Caco-2 (cell line): ENCODE results near the gene MOSPD3. TPM values are rescaled to one million over a fixed set of nuclear protein-coding genes. Genes with fewer than 3 reads are reported as not detected.

Experiments used
- BruUV-seq: library from RNA; stranded (reverse); fragments of 400-500 nt; replicated peaks from 2 replicates; lab custom pipeline; 2021; lab: Mats Ljungman, UMichigan
- CTCF ChIA-PET: fragments of 300-600 bp; sonication (Branson Sonifier 250); formaldehyde crosslinking; loops from one replicate; lab custom pipeline; 2022; ENCODE audit warnings: antibody characterized with exemption; lab: Charles Lee
- POLR2A ChIA-PET: fragments of 300-600 bp; sonication (Branson Sonifier 250); formaldehyde crosslinking; loops from one replicate; lab custom pipeline; 2022; ENCODE audit warnings: antibody characterized with exemption; lab: Charles Lee
- DNase-seq, 2 experiments: peaks; one replicate each; pipeline versions ENCODE4 v3.0.0 to v3.0.0-alpha.2; 2020 to 2022
- H3K27me3 ChIP-seq: replicated peaks from 2 replicates; pipeline ENCODE4 v1.6.0; 2011; ENCODE audit warnings: low read length; ENCODE audit not compliant: control insufficient read depth, insufficient read depth
- H3K36me3 ChIP-seq: 2 replicates; pipeline ENCODE4 v1.5.1; 2011; ENCODE audit warnings: low read length; ENCODE audit not compliant: control insufficient read depth, insufficient read depth
- H3K4me1 ChIP-seq: fragments of 250-450 bp; sonication (Bioruptor Pico); 2 replicates; pipeline ENCODE4 v1.5.1; 2020; ENCODE audit warnings: mild to moderate bottlenecking
- H3K4me3 ChIP-seq: 2 replicates; pipeline ENCODE4 v1.5.1; 2011; ENCODE audit warnings: low read depth, mild to moderate bottlenecking, control low read depth, low read length
- H3K9me3 ChIP-seq: fragments of 250-450 bp; sonication (Bioruptor Pico); 2 replicates; pipeline ENCODE4 v1.5.1; 2020; ENCODE audit warnings: mild to moderate bottlenecking, moderate library complexity
- H3K27ac Mint-ChIP-seq: one replicate; pipeline ENCODE4 v1.8.0; 2022; ENCODE audit warnings: mixed read lengths; ENCODE audit not compliant: unreplicated experiment
- H3K27me3 Mint-ChIP-seq: one replicate; pipeline ENCODE4 v1.8.0; 2022; ENCODE audit warnings: mixed read lengths; ENCODE audit not compliant: insufficient read depth, unreplicated experiment
- H3K36me3 Mint-ChIP-seq: one replicate; pipeline ENCODE4 v1.8.0; 2022; ENCODE audit warnings: mild to moderate bottlenecking, mixed read lengths; ENCODE audit not compliant: insufficient read depth, unreplicated experiment
- H3K4me1 Mint-ChIP-seq: one replicate; pipeline ENCODE4 v1.8.0; 2022; ENCODE audit warnings: low read depth, mixed read lengths; ENCODE audit not compliant: unreplicated experiment
- H3K4me3 Mint-ChIP-seq: one replicate; pipeline ENCODE4 v1.8.0; 2022; ENCODE audit warnings: mild to moderate bottlenecking, moderate library complexity, mixed read lengths; ENCODE audit not compliant: unreplicated experiment
- H3K9me3 Mint-ChIP-seq: one replicate; pipeline ENCODE4 v1.8.0; 2022; ENCODE audit warnings: mixed read lengths; ENCODE audit not compliant: unreplicated experiment
- CTCF ChIP-seq, 2 experiments: fragments of 200-600 bp in 1 of 2; IDR thresholded peaks; 1 replicate in 1 of 2; 2 replicates in 1 of 2; pipeline versions ENCODE4 v1.5.1 to v1.8.0; 2011 to 2022; ENCODE audit warnings: antibody characterized with exemption in 1 of 2, control low read depth in 1 of 2, inconsistent platforms in 1 of 2, low read depth in 1 of 2, low read length in 1 of 2, mild to moderate bottlenecking in 1 of 2, moderate library complexity in 1 of 2; ENCODE audit not compliant: insufficient read depth in 1 of 2, severe bottlenecking in 1 of 2, unreplicated experiment in 1 of 2
- intact Hi-C: fragments of 100-400 bp; cut with micrococcal nuclease; formaldehyde crosslinking; loops from one replicate; pipeline ENCODE4 v1.10.0; 2022; ENCODE audit not compliant: unreplicated experiment
- total RNA-seq: library from RNA; stranded (reverse); gene quantifications from 2 replicates; pipeline ENCODE4 v1.2.3, GENCODE V29; 2022

MOSPD3 gene
- total RNA-seq, 1 experiment from 2014 or later: 24.7 TPM

GRCh38 chr7:100575746-100576383 is 36.5 kb upstream of the MOSPD3 start:
- CTCF ChIA-PET: interaction anchor here (0.6 kb wide), 1 partner anchor 109 kb away, joined by 3 read pairs; no protein-coding TSS in a partner anchor
- peaks cover 8% of the 10 kb centered on the region for H3K4me1 Mint-ChIP-seq
- POLR2A ChIA-PET: no interaction called here
- Histone ChIP-seq H3K4me3 (no peak overlapping the region), H3K4me1 (peaks cover 22% of the 10 kb centered on the region), H3K36me3 (peaks cover 6% of the 10 kb centered on the region), H3K27me3 (no peaks in the 10 kb centered on the region), H3K9me3 (no peaks in the 10 kb centered on the region)
- intact Hi-C loops: no loop called here
- peak overlapping the region; percentile 25 for H3K27ac Mint-ChIP-seq
- H3K9me3 Mint-ChIP-seq: no peaks in the 10 kb centered on the region
- no TSS peak for BruUV-seq
- DNase-seq: no peak
- no peaks in the 10 kb centered on the region for H3K27me3 Mint-ChIP-seq
- no peak overlapping the region for H3K4me3 Mint-ChIP-seq
- peaks cover 80% of the 10 kb centered on the region for H3K36me3 Mint-ChIP-seq
- TF ChIP-seq CTCF (IDR thresholded peaks at IDR 0.05; ENCODE audit: insufficient read depth in 1 of 2, low read depth in 1 of 2, low read length in 1 of 2, severe bottlenecking in 1 of 2, unreplicated experiment in 1 of 2): no peak

- H3K9me3 ChIP-seq: no peaks in the 10 kb centered on the region
- ChIA-PET CTCF (interaction anchor here (0.6 kb wide), 1 partner anchor 108 kb away, joined by 3 read pairs; no protein-coding TSS in a partner anchor), POLR2A (no interaction called here)
- H3K27me3 ChIP-seq: no peaks in the 10 kb centered on the region
- Mint-ChIP-seq H3K27me3 (no peaks in the 10 kb centered on the region), H3K9me3 (no peaks in the 10 kb centered on the region), H3K4me3 (no peak overlapping the region), H3K4me1 (peaks cover 8% of the 10 kb centered on the region), H3K36me3 (peaks cover 74% of the 10 kb centered on the region), H3K27ac (no peak overlapping the region)
- peaks cover 7% of the 10 kb centered on the region for H3K36me3 ChIP-seq
- no peak for DNase-seq
- H3K4me3 ChIP-seq: no peak overlapping the region
- peaks cover 16% of the 10 kb centered on the region for H3K4me1 ChIP-seq
- intact Hi-C loops: no loop called here
- no peak for TF ChIP-seq CTCF (IDR thresholded peaks at IDR 0.05; ENCODE audit: insufficient read depth in 1 of 2, low read depth in 1 of 2, low read length in 1 of 2, severe bottlenecking in 1 of 2, unreplicated experiment in 1 of 2)
- no TSS peak for BruUV-seq
These were observed 35.9 kb upstream of the MOSPD3 start for GRCh38 chr7:100576384-100576993.

- H3K4me3 Mint-ChIP-seq: no peak overlapping the region
- no peaks in the 10 kb centered on the region for H3K27me3 Mint-ChIP-seq
- peaks cover 3% of the 10 kb centered on the region for H3K4me1 Mint-ChIP-seq
- H3K27me3 ChIP-seq: no peaks in the 10 kb centered on the region
- no peak for DNase-seq
- H3K9me3 Mint-ChIP-seq: no peaks in the 10 kb centered on the region
- BruUV-seq: no TSS peak
- H3K4me1 ChIP-seq: peaks cover 10% of the 10 kb centered on the region
- H3K9me3 ChIP-seq: no peaks in the 10 kb centered on the region
- ChIA-PET POLR2A (interaction anchor here (0.6 kb wide), 1 partner anchor 10 kb away, joined by 4 read pairs; no protein-coding TSS in a partner anchor), CTCF (no interaction called here)
- no peak for TF ChIP-seq CTCF (IDR thresholded peaks at IDR 0.05; ENCODE audit: insufficient read depth in 1 of 2, low read depth in 1 of 2, low read length in 1 of 2, severe bottlenecking in 1 of 2, unreplicated experiment in 1 of 2)
- intact Hi-C loops: no loop called here
- H3K36me3 ChIP-seq: peaks cover 11% of the 10 kb centered on the region
- H3K36me3 Mint-ChIP-seq: peaks cover 68% of the 10 kb centered on the region
- H3K4me3 ChIP-seq: no peak overlapping the region
- H3K27ac Mint-ChIP-seq: no peak overlapping the region
These were observed 35.2 kb upstream of the MOSPD3 start for GRCh38 chr7:100577103-100577502.
